Adrenal gland (tissue), 5 donors: Measurements from ENCODE around the gene SSX2IP.
"Not testable (repeated sequence)": the region's sequence is repeated elsewhere in the genome, so short reads cannot be mapped to it uniquely, and the experiment has no call there.

Source experiments
- CTCF ChIP-seq, 6 experiments: fragments of 450-650 bp in 4 of 6; fragments of 200-600 bp in 2 of 6; sonication (generic) in 1 of 6; IDR thresholded peaks; 1 replicate in 5 of 6; 2 replicates in 1 of 6; pipeline versions ENCODE4 v1.5.1 to v1.8.0; 2016 to 2021; ENCODE audit warnings: antibody characterized with exemption in 6 of 6, mild to moderate bottlenecking in 2 of 6, moderate library complexity in 1 of 6
- POLR2A ChIP-seq, 2 donors: fragments of 450-650 bp; IDR thresholded peaks; one replicate each; pipeline ENCODE4 v1.6.1; 2017; ENCODE audit warnings: antibody characterized with exemption in 2 of 2, mild to moderate bottlenecking in 2 of 2, moderate library complexity in 1 of 2
- donor health status: DM: no; HTN: no; CAD: no.

GRCh38 chr1:84721872-84722271 is 31.6 kb upstream of the SSX2IP start:
- not testable (repeated sequence) for TF ChIP-seq CTCF, POLR2A (IDR thresholded peaks at IDR 0.05)
